HepG2 (cell line): ENCODE data around the gene MFNG. TPM values are rescaled to one million over a fixed set of nuclear protein-coding genes. Genes with fewer than 3 reads are reported as not detected.
A peak's percentile ranks its signal among the peaks of the same experiment; 100 is the strongest.

Experiments used
- ATM ChIP-seq: fragments of 450-650 bp; IDR thresholded peaks from 2 replicates; pipeline ENCODE4 v1.7.1; 2017; ENCODE audit warnings: mild to moderate bottlenecking, borderline replicate concordance
- BORCS8-MEF2B ChIP-seq: sonication (generic); formaldehyde crosslinking; IDR thresholded peaks from 2 replicates; pipeline ENCODE4 v1.8.0; 2022; ENCODE audit warnings: mild to moderate bottlenecking, missing genetic modification reagents
- CERS6 ChIP-seq: sonication (generic); formaldehyde crosslinking; IDR thresholded peaks from 2 replicates; pipeline ENCODE4 v1.5.0; 2020; ENCODE audit warnings: missing genetic modification reagents
- CHCHD3 ChIP-seq: sonication (generic); formaldehyde crosslinking; IDR thresholded peaks from 2 replicates; pipeline ENCODE4 v1.8.0; 2022; ENCODE audit warnings: mild to moderate bottlenecking, missing genetic modification reagents, moderate library complexity
- DZIP1 ChIP-seq: sonication (generic); formaldehyde crosslinking; IDR thresholded peaks from 2 replicates; pipeline ENCODE4 v1.5.0; 2020; ENCODE audit warnings: mild to moderate bottlenecking, missing genetic modification reagents
- ELF1 ChIP-seq: sonication (generic); formaldehyde crosslinking; IDR thresholded peaks from 2 replicates; pipeline ENCODE4 v1.4.0; 2020; ENCODE audit warnings: missing genetic modification reagents
- ONECUT2 ChIP-seq: sonication (generic); formaldehyde crosslinking; IDR thresholded peaks from 2 replicates; pipeline ENCODE4 v1.4.0; 2020; ENCODE audit warnings: missing genetic modification reagents
- SALL1 ChIP-seq: sonication (generic); formaldehyde crosslinking; IDR thresholded peaks from 2 replicates; pipeline ENCODE4 v1.8.0; 2022; ENCODE audit warnings: mild to moderate bottlenecking, missing genetic modification reagents
- SALL2 ChIP-seq: sonication (generic); formaldehyde crosslinking; IDR thresholded peaks from 2 replicates; pipeline ENCODE4 v1.8.1; 2023; ENCODE audit warnings: mild to moderate bottlenecking, missing genetic modification reagents, inconsistent platforms
- SATB2 ChIP-seq: sonication (generic); formaldehyde crosslinking; IDR thresholded peaks from 2 replicates; pipeline ENCODE4 v1.5.0; 2020; ENCODE audit warnings: missing genetic modification reagents
- SPEN ChIP-seq: sonication (generic); formaldehyde crosslinking; IDR thresholded peaks from 2 replicates; pipeline ENCODE4 v1.5.1; 2020; ENCODE audit warnings: low read depth, mild to moderate bottlenecking, missing genetic modification reagents
- THAP9 ChIP-seq: sonication (generic); formaldehyde crosslinking; IDR thresholded peaks from 2 replicates; pipeline ENCODE4; 2020; ENCODE audit warnings: missing genetic modification reagents, mild to moderate bottlenecking, borderline replicate concordance
- ZFY ChIP-seq: sonication (generic); formaldehyde crosslinking; IDR thresholded peaks from 2 replicates; pipeline ENCODE4 v1.4.0; 2020; ENCODE audit warnings: missing genetic modification reagents
- ZNF234 ChIP-seq: sonication (generic); formaldehyde crosslinking; conservative IDR thresholded peaks from 2 replicates; pipeline ENCODE4 v1.5.1; 2020; ENCODE audit warnings: mild to moderate bottlenecking, missing genetic modification reagents
- ZNF282 ChIP-seq: fragments of 450-650 bp; IDR thresholded peaks from 2 replicates; pipeline ENCODE4 v1.6.1; 2018; ENCODE audit not compliant: partially characterized antibody
- ZNF337 ChIP-seq: sonication (generic); formaldehyde crosslinking; IDR thresholded peaks from 2 replicates; pipeline ENCODE4 v1.5.1; 2020; ENCODE audit warnings: missing genetic modification reagents, low read depth, mild to moderate bottlenecking, borderline replicate concordance
- ZNF772 ChIP-seq: sonication (generic); formaldehyde crosslinking; IDR thresholded peaks from 2 replicates; pipeline ENCODE4 v1.5.0; 2020; ENCODE audit warnings: mild to moderate bottlenecking, missing genetic modification reagents
- polyA plus RNA-seq, 8 experiments: library from polyadenylated mRNA; depleted of rRNA in 3 of 8; stranded (reverse) in 7 of 8; unstranded in 1 of 8; fragments of >200 nt; fragmentation: Illumina TruSeq in 4 of 8; extraction: Trizol in 4 of 8; gene quantifications; 2 replicates each; pipeline versions ENCODE4 v1.2.1 to v1.2.3, GENCODE V29; 2011 to 2016; ENCODE audit warnings: low read depth in 4 of 8, missing spikeins in 1 of 8, mixed read lengths in 1 of 8; ENCODE audit not compliant: insufficient read depth in 1 of 8
- total RNA-seq, 5 experiments: library from RNA; depleted of rRNA; stranded (reverse); fragments of >200 nt; fragmentation: Illumina TruSeq; extraction: Trizol; gene quantifications; 2 replicates each; pipeline ENCODE4 v1.2.3, GENCODE V29; 2016; ENCODE audit warnings: low read depth in 1 of 5
- TF ChIP-seq, protein P1 (sequence below): sonication (generic); formaldehyde crosslinking; IDR thresholded peaks from 2 replicates; pipeline ENCODE4 v1.8.1; 2023; ENCODE audit warnings: missing genetic modification reagents, inconsistent platforms, borderline replicate concordance
- TF ChIP-seq, protein P2 (sequence below): sonication (generic); formaldehyde crosslinking; IDR thresholded peaks from 2 replicates; pipeline ENCODE4 v1.5.0; 2020; ENCODE audit warnings: mild to moderate bottlenecking, missing genetic modification reagents

The MFNG gene
- total and polyA plus RNA-seq, 2 of the 13 experiments (the other 11 are each of a cell fraction or from before 2014, with no cell fraction given) = 1.0 to 11.7 TPM

- TF ChIP-seq ELF1 (CRISPR knock-in tag) (peak; percentile 75), ZNF337 (peak; percentile 46; the same call in 1 of the 2 replicates), CHCHD3 (no peak), ZNF282 (no peak), ZNF234 (no peak), SALL1 (CRISPR knock-in tag) (no peak), ONECUT2 (CRISPR knock-in tag) (no peak), DZIP1 (CRISPR knock-in tag) (peak; percentile 28; the same call in 1 of the 2 replicates), ATM (no peak), ZFY (CRISPR knock-in tag) (peak; percentile 88; the same call in 1 of the 2 replicates), SALL2 (CRISPR knock-in tag) (peak; percentile 27), SATB2 (no peak), SPEN (CRISPR knock-in tag) (peak; percentile 48; the same call in 1 of the 2 replicates), BORCS8-MEF2B (no peak; the same call in 1 of the 2 replicates), CERS6 (CRISPR knock-in tag) (peak; percentile 69; the same call in 1 of the 2 replicates), THAP9 (no peak; the same call in 1 of the 2 replicates), ZNF772 (CRISPR knock-in tag) (no peak)
- TF ChIP-seq, protein P1, sequence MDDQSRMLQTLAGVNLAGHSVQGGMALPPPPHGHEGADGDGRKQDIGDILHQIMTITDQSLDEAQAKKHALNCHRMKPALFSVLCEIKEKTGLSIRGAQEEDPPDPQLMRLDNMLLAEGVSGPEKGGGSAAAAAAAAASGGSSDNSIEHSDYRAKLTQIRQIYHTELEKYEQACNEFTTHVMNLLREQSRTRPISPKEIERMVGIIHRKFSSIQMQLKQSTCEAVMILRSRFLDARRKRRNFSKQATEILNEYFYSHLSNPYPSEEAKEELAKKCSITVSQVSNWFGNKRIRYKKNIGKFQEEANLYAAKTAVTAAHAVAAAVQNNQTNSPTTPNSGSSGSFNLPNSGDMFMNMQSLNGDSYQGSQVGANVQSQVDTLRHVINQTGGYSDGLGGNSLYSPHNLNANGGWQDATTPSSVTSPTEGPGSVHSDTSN (CRISPR knock-in tag) = no peak
- TF ChIP-seq, protein P2, sequence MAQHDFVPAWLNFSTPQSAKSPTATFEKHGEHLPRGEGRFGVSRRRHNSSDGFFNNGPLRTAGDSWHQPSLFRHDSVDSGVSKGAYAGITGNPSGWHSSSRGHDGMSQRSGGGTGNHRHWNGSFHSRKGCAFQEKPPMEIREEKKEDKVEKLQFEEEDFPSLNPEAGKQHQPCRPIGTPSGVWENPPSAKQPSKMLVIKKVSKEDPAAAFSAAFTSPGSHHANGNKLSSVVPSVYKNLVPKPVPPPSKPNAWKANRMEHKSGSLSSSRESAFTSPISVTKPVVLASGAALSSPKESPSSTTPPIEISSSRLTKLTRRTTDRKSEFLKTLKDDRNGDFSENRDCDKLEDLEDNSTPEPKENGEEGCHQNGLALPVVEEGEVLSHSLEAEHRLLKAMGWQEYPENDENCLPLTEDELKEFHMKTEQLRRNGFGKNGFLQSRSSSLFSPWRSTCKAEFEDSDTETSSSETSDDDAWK (CRISPR knock-in tag) = no peak
These were observed 16.4 kb upstream of the MFNG start (continued) for GRCh38 chr22:37502342-37503182.
